WTC11 (cell line): ENCODE results near the gene CXCL8.

Experiments used
- EMX1 ChIP-seq: fragments of 250-450 bp; sonication (Bioruptor Pico); IDR thresholded peaks from 2 replicates; pipeline ENCODE4 v1.8.0; 2021; ENCODE audit warnings: mild to moderate bottlenecking
- GABPB1 ChIP-seq: sonication (generic); formaldehyde crosslinking; IDR thresholded peaks from 2 replicates; pipeline ENCODE4 v1.8.1; 2023; ENCODE audit warnings: mild to moderate bottlenecking, missing genetic modification reagents
- NR3C1 ChIP-seq: sonication (generic); formaldehyde crosslinking; conservative IDR thresholded peaks from 2 replicates; pipeline ENCODE4 v1.8.1; 2023; ENCODE audit warnings: low read depth, mild to moderate bottlenecking, missing genetic modification reagents
- SP1 ChIP-seq: sonication (generic); formaldehyde crosslinking; conservative IDR thresholded peaks from 2 replicates; pipeline ENCODE4 v1.8.1; 2022; ENCODE audit warnings: missing genetic modification reagents
- TF ChIP-seq, protein P1 (sequence below): sonication (generic); formaldehyde crosslinking; IDR thresholded peaks from 2 replicates; pipeline ENCODE4 v1.8.1; 2023; ENCODE audit warnings: mild to moderate bottlenecking, missing genetic modification reagents
- TF ChIP-seq, protein P2 (sequence below): fragments of 200-600 bp; IDR thresholded peaks from 2 replicates; pipeline ENCODE4 v1.8.0; 2022; ENCODE audit warnings: antibody characterized with exemption
- TF ChIP-seq, protein P3 (sequence below): sonication (generic); formaldehyde crosslinking; IDR thresholded peaks from 2 replicates; pipeline ENCODE4 v1.8.1; 2023; ENCODE audit warnings: mild to moderate bottlenecking, missing genetic modification reagents
- TF ChIP-seq, protein P4 (sequence below): sonication (generic); formaldehyde crosslinking; IDR thresholded peaks from 2 replicates; pipeline ENCODE4 v1.8.0; 2022; ENCODE audit warnings: mild to moderate bottlenecking, missing genetic modification reagents

DNA sequence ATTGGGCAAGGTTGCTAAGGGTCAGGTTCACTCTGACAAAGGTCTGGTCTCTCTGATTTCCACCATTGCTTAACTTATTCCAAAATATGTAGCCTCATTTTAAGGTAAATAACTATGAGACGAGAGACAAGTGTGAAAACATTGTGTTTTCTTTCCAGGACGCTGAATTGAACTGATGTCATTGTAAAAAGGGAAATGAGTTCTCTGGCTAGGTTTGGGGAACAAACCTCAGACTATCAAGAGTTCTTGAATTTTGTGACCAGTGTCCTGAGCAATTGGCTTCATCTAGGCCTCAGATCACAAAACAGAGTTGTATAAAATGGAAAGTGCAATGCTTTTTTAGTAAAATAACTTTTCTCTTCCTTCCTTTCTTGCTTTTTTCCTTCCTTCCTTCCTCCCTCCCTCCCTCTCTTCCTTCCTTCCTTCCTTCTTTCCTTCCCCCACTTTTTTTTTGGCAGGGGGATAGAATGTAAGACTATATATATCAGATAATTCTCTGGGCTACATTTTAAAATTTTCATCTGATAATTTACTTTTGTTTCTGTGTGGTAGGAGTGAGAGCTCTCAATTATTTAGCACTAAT lies 30.8 kb upstream of the CXCL8 start:
- TF ChIP-seq GABPB1 (CRISPR knock-in tag) (no peak), NR3C1 (CRISPR knock-in tag) (no peak), SP1 (CRISPR knock-in tag) (no peak), EMX1 (CRISPR knock-in tag) (no peak)
- TF ChIP-seq, protein P1, sequence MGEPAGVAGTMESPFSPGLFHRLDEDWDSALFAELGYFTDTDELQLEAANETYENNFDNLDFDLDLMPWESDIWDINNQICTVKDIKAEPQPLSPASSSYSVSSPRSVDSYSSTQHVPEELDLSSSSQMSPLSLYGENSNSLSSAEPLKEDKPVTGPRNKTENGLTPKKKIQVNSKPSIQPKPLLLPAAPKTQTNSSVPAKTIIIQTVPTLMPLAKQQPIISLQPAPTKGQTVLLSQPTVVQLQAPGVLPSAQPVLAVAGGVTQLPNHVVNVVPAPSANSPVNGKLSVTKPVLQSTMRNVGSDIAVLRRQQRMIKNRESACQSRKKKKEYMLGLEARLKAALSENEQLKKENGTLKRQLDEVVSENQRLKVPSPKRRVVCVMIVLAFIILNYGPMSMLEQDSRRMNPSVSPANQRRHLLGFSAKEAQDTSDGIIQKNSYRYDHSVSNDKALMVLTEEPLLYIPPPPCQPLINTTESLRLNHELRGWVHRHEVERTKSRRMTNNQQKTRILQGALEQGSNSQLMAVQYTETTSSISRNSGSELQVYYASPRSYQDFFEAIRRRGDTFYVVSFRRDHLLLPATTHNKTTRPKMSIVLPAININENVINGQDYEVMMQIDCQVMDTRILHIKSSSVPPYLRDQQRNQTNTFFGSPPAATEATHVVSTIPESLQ (CRISPR knock-in tag), result no peak
- TF ChIP-seq, protein P2, sequence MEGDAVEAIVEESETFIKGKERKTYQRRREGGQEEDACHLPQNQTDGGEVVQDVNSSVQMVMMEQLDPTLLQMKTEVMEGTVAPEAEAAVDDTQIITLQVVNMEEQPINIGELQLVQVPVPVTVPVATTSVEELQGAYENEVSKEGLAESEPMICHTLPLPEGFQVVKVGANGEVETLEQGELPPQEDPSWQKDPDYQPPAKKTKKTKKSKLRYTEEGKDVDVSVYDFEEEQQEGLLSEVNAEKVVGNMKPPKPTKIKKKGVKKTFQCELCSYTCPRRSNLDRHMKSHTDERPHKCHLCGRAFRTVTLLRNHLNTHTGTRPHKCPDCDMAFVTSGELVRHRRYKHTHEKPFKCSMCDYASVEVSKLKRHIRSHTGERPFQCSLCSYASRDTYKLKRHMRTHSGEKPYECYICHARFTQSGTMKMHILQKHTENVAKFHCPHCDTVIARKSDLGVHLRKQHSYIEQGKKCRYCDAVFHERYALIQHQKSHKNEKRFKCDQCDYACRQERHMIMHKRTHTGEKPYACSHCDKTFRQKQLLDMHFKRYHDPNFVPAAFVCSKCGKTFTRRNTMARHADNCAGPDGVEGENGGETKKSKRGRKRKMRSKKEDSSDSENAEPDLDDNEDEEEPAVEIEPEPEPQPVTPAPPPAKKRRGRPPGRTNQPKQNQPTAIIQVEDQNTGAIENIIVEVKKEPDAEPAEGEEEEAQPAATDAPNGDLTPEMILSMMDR, result no peak
- TF ChIP-seq, protein P3, sequence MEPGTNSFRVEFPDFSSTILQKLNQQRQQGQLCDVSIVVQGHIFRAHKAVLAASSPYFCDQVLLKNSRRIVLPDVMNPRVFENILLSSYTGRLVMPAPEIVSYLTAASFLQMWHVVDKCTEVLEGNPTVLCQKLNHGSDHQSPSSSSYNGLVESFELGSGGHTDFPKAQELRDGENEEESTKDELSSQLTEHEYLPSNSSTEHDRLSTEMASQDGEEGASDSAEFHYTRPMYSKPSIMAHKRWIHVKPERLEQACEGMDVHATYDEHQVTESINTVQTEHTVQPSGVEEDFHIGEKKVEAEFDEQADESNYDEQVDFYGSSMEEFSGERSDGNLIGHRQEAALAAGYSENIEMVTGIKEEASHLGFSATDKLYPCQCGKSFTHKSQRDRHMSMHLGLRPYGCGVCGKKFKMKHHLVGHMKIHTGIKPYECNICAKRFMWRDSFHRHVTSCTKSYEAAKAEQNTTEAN, result no peak
- TF ChIP-seq, protein P4, sequence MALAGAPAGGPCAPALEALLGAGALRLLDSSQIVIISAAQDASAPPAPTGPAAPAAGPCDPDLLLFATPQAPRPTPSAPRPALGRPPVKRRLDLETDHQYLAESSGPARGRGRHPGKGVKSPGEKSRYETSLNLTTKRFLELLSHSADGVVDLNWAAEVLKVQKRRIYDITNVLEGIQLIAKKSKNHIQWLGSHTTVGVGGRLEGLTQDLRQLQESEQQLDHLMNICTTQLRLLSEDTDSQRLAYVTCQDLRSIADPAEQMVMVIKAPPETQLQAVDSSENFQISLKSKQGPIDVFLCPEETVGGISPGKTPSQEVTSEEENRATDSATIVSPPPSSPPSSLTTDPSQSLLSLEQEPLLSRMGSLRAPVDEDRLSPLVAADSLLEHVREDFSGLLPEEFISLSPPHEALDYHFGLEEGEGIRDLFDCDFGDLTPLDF (CRISPR knock-in tag), result no peak
